GM18526 (cell line): Measurements from ENCODE around the gene GPR62.

Source experiments
- POLR2A ChIP-seq: IDR thresholded peaks from 3 replicates; pipeline ENCODE4 v1.6.1; 2011; ENCODE audit not compliant: insufficient read length; ENCODE audit errors: extremely low read depth

The GPR62 gene

GRCh38 chr3:51987568-51987967 is 32.4 kb downstream of the GPR62 start:
- no peak for TF ChIP-seq POLR2A

- no peak for TF ChIP-seq POLR2A
These were observed 33.3 kb downstream of the GPR62 start for GRCh38 chr3:51988286-51989146.

GRCh38 chr3:51992017-51992682 is 37.0 kb downstream of the GPR62 start:
- peak; percentile 27 for TF ChIP-seq POLR2A

GRCh38 chr3:51994530-51994929 is 39.3 kb downstream of the GPR62 start:
- TF ChIP-seq POLR2A = no peak

- TF ChIP-seq POLR2A = peak; percentile 97
These were observed 40.4 kb downstream of the GPR62 start, which contains the start of gene RPL29 for GRCh38 chr3:51995346-51996163. Gene RPL29 (minus strand): TSS chr3:51995895. CDS start chr3:51995461, 434 bp downstream.

- TF ChIP-seq POLR2A = no peak
These were observed 42.0 kb downstream of the GPR62 start for GRCh38 chr3:51997172-51997571.

- no peak for TF ChIP-seq POLR2A
These were observed 42.9 kb downstream of the GPR62 start for GRCh38 chr3:51997935-51998596.

GRCh38 chr3:51998774-51999173 is 43.6 kb downstream of the GPR62 start:
- no peak for TF ChIP-seq POLR2A

- TF ChIP-seq POLR2A = no peak
These were observed 44.7 kb downstream of the GPR62 start for GRCh38 chr3:51999846-52000245.

- no peak for TF ChIP-seq POLR2A
These were observed 46.3 kb downstream of the GPR62 start for GRCh38 chr3:52001443-52001974.

GRCh38 chr3:52002748-52003147 is 47.6 kb downstream of the GPR62 start:
- TF ChIP-seq POLR2A = no peak

- TF ChIP-seq POLR2A = no peak
These were observed 49.1 kb downstream of the GPR62 start for GRCh38 chr3:52004163-52004787.

- no peak for TF ChIP-seq POLR2A
These were observed 49.8 kb downstream of the GPR62 start for GRCh38 chr3:52004906-52005395.

GRCh38 chr3:52005571-52005986 is 50.4 kb downstream of the GPR62 start:
- no peak for TF ChIP-seq POLR2A
